Ovary (tissue), 9 donors: ENCODE data around the gene TSPAN14. TPM values are rescaled to one million over a fixed set of nuclear protein-coding genes. Genes with fewer than 3 reads are reported as not detected.

Experiments used
- DNase-seq, 5 donors: peaks; one replicate each; pipeline ENCODE4 v3.0.0-alpha.2; 2019 to 2020
- H3K27ac ChIP-seq, 2 donors: fragments of 200-600 bp; one replicate each; pipeline versions ENCODE4 v1.5.1 to v1.8.0; 2019 to 2022
- H3K27me3 ChIP-seq: fragments of 200-600 bp; one replicate; pipeline ENCODE4 v1.8.0; 2022
- H3K36me3 ChIP-seq: fragments of 200-600 bp; sonication (generic); one replicate; pipeline ENCODE4 v1.5.1; 2019
- H3K4me1 ChIP-seq: one replicate; pipeline ENCODE4 v1.8.1; 2013; ENCODE audit warnings: mild to moderate bottlenecking, moderate library complexity; ENCODE audit not compliant: insufficient read depth
- H3K4me3 ChIP-seq: fragments of 200-600 bp; sonication (generic); one replicate; pipeline ENCODE4 v1.5.1; 2017
- H3K9me3 ChIP-seq, 2 donors: fragments of 200-600 bp in 1 of 2; sonication (generic) in 1 of 2; one replicate each; pipeline versions ENCODE4 v1.5.1 to v1.8.1; 2013 to 2019; ENCODE audit warnings: mild to moderate bottlenecking in 1 of 2, moderate library complexity in 1 of 2
- EP300 ChIP-seq: sonication (generic); formaldehyde crosslinking; IDR thresholded peaks from one replicate; pipeline ENCODE4 v1.6.1; 2017; ENCODE audit warnings: antibody characterized with exemption
- POLR2A ChIP-seq: fragments of 450-650 bp; IDR thresholded peaks from one replicate; pipeline ENCODE4 v1.6.1; 2017; ENCODE audit warnings: antibody characterized with exemption, mild to moderate bottlenecking, moderate library complexity
- WGBS, 3 donors: extraction: QIAGEN DNeasy Blood & Tissue Kit in 1 of 3; methylation state at CpG; one replicate each; pipeline versions ENCODE4 v1.1.5 to v1.1.7; 2013 to 2017; 5-methylcytosine and 5-hydroxymethylcytosine counted together
- intact Hi-C, 4 donors: fragments of 100-400 bp; cut with DNase I; formaldehyde crosslinking; loops; one replicate each; pipeline versions ENCODE4 v1.11.0 to v1.15.1; 2022 to 2023
- polyA plus RNA-seq, 2 donors: library from polyadenylated mRNA; stranded (reverse); fragments of 200-250 nt in 1 of 2; fragments of 350-450 nt in 1 of 2; fragmentation: Illumina TruSeq in 1 of 2; extraction: RNeasy Lipid Tissue Mini Kit (QIAGEN cat#74804) in 1 of 2; gene quantifications; one replicate each; pipeline ENCODE4 v1.2.3, GENCODE V29; 2013 to 2014
- total RNA-seq, 7 donors: library from RNA; depleted of rRNA in 2 of 7; stranded (reverse); fragments of >200 nt in 2 of 7; fragmentation: NEBNext Ultra II Directional in 3 of 7; extraction: Animal tissue kit (Norgen Biotek cat#: 25700) in 3 of 7; gene quantifications; one replicate each; pipeline versions ENCODE4 v1.1.0 to v1.2.4, GENCODE V29; 2016 to 2023
- TF ChIP-seq, protein P1 (sequence below), 3 donors: fragments of 450-650 bp in 2 of 3; fragments of 200-600 bp in 1 of 3; IDR thresholded peaks; one replicate each; pipeline versions ENCODE4 v1.5.1 to v1.8.0; 2016 to 2022; ENCODE audit warnings: antibody characterized with exemption in 3 of 3, mild to moderate bottlenecking in 1 of 3
- donor health status: DM: no; HTN: no; CAD: no; lungs with moderate emphysema.
- donor health status: DM: no; HTN: no; CAD: no.
- donor health status: Bipolar disorder and iron deficiency.
- donor health status: DM: yes; HTN: yes; CAD: no.
- donor health status: DM: no; HTN: no; CAD: no.
- donor health status: DM: yes; HTN: yes; CAD: no.

Gene TSPAN14
- total and polyA plus RNA-seq, 9 donors: 35.4 to 103 (median 74.8) TPM

DNA sequence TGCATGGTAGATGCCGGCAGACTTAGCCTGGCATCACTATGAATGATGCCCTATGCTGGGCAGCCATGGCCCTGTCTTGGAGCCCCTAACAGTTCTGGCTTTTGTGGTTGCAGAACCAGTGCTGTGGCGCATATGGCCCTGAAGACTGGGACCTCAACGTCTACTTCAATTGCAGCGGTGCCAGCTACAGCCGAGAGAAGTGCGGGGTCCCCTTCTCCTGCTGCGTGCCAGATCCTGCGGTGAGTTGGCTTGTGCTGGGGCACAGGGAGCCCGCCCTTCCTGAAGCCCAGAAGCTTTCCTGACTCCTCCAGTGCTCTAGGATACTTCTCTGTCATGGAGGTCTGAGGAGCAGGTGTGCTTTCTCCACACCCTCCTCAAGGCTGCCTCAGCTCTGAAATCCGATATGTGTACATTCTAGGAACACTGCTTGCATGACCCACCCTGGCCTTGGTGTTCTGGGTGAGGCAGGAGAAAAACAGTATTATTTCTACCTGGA lies 58.0 kb downstream of the TSPAN14 start:
- no peak for DNase-seq
- intact Hi-C loops: no loop called here
- Histone ChIP-seq H3K4me3 (no peak overlapping the region), H3K27ac (no peak overlapping the region), H3K4me1 (peaks cover 3% of the 10 kb centered on the region), H3K27me3 (no peaks in the 10 kb centered on the region), H3K36me3 (no peaks in the 10 kb centered on the region), H3K9me3 (no peaks in the 10 kb centered on the region)
- TF ChIP-seq, protein P1, sequence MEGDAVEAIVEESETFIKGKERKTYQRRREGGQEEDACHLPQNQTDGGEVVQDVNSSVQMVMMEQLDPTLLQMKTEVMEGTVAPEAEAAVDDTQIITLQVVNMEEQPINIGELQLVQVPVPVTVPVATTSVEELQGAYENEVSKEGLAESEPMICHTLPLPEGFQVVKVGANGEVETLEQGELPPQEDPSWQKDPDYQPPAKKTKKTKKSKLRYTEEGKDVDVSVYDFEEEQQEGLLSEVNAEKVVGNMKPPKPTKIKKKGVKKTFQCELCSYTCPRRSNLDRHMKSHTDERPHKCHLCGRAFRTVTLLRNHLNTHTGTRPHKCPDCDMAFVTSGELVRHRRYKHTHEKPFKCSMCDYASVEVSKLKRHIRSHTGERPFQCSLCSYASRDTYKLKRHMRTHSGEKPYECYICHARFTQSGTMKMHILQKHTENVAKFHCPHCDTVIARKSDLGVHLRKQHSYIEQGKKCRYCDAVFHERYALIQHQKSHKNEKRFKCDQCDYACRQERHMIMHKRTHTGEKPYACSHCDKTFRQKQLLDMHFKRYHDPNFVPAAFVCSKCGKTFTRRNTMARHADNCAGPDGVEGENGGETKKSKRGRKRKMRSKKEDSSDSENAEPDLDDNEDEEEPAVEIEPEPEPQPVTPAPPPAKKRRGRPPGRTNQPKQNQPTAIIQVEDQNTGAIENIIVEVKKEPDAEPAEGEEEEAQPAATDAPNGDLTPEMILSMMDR (IDR thresholded peaks at IDR 0.05): no peak
- TF ChIP-seq POLR2A: no peak
- TF ChIP-seq EP300: no peak
- WGBS, 3 donors: 82 to 93% (median 86%) methylated on average over 7 to 10 of the region's 10 CpGs

DNA sequence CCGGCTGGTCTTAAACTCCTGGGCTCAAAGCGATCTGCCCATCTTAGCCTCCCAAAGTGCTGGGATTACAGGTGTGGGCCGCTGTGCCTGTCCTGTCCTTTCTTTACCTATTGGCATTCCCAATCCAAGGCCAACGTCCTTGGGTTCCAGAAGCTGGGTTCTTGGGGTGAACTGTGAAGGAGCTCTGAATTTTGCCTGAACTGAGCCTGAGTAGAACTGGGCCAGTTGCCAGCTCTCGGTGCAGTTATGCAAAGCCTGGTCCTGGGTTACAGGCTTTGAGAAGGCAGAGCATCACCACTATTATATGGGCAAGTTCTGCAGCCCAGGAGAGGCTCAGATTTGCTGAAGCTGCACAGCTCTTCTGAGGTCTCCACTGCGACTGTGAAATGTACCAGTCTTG lies 59.0 kb downstream of the TSPAN14 start:
- Histone ChIP-seq H3K27me3 (no peaks in the 10 kb centered on the region), H3K27ac (no peak overlapping the region), H3K36me3 (no peaks in the 10 kb centered on the region), H3K9me3 (no peaks in the 10 kb centered on the region), H3K4me1 (peaks cover 3% of the 10 kb centered on the region), H3K4me3 (no peak overlapping the region)
- intact Hi-C loops: no loop called here
- 85 to 94% (median 89%) methylated on average over 6 of the region's 6 CpGs for whole genome bisulfite sequencing, 3 donors
- TF ChIP-seq, protein P1 (IDR thresholded peaks at IDR 0.05): no peak
- TF ChIP-seq EP300: no peak
- no peak for TF ChIP-seq POLR2A
- DNase-seq: no peak

DNA sequence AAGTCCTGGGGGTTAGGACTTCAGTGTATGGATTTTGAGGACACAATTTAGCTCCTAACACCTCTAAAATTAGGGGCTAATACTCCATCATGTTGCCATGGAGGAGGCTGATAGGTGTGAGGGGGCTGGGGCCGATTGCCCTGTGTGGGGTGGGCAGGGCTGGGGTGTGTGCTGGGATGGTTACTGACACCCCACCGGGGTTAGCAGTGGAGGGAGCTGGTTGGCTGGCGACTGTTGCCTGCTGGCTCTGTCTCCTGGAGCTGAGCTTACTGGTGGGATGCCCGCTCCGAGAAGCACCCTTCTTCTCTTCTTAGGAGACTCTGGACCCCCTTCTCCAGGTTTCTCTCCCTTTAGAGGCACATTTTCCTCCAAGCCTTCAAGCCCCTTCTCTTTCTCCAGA lies 61.4 kb downstream of the TSPAN14 start:
- no peaks in the 10 kb centered on the region for H3K36me3 ChIP-seq

DNA sequence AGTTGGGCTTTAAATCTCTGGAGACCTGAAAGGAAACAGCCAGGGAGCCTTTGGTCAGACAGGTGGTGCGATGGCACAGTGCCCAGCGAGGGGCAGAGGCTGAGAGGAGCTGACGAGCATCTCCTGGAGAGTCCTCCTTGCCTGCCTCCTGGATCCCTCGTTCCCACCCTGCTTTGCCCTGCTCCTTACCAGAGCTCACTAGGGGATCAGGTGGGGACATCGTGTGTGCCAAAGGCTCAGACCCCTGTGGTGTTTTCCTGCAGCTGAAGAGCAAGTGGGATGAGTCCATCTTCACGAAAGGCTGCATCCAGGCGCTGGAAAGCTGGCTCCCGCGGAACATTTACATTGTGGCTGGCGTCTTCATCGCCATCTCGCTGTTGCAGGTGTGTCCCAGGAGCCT lies 61.8 kb downstream of the TSPAN14 start:
- H3K9me3 ChIP-seq: no peaks in the 10 kb centered on the region
- intact Hi-C loops: no loop called here
- WGBS, 3 donors: 77 to 87% (median 81%) methylated on average over 12 of the region's 12 CpGs
- no peak for TF ChIP-seq POLR2A
- TF ChIP-seq, protein P1 (IDR thresholded peaks at IDR 0.05): no peak
- no peak for TF ChIP-seq EP300
- no peaks in the 10 kb centered on the region for H3K36me3 ChIP-seq
- no peaks in the 10 kb centered on the region for H3K27me3 ChIP-seq
- peak in 1 of 5 donors; percentile 28 for DNase-seq
- no peak overlapping the region for H3K27ac ChIP-seq
- H3K4me1 ChIP-seq: no peaks in the 10 kb centered on the region
- no peak overlapping the region for H3K4me3 ChIP-seq

More for the DNA sequence above, 61.4 kb downstream of the TSPAN14 start:
- H3K27me3 ChIP-seq: no peaks in the 10 kb centered on the region
- WGBS, 3 donors: 80 to 86% (median 83%) methylated on average over 5 of the region's 5 CpGs
- H3K27ac ChIP-seq: no peak overlapping the region
- no peak overlapping the region for H3K4me3 ChIP-seq
- intact Hi-C loops: no loop called here
- DNase-seq: no peak
- TF ChIP-seq EP300: no peak
- TF ChIP-seq, protein P1 (IDR thresholded peaks at IDR 0.05): no peak
- TF ChIP-seq POLR2A: no peak
- no peaks in the 10 kb centered on the region for H3K4me1 ChIP-seq
- no peaks in the 10 kb centered on the region for H3K9me3 ChIP-seq
